Gastrocnemius medialis (tissue), 4 donors: ENCODE results near the gene PPCDC.
"Not testable (repeated sequence)": the region's sequence is repeated elsewhere in the genome, so short reads cannot be mapped to it uniquely, and the experiment has no call there.

Source experiments
- POLR2A ChIP-seq, 2 donors: fragments of 450-650 bp; IDR thresholded peaks; one replicate each; pipeline ENCODE4 v1.6.1; 2017; ENCODE audit warnings: antibody characterized with exemption in 2 of 2, mild to moderate bottlenecking in 2 of 2, moderate library complexity in 2 of 2
- TF ChIP-seq, protein P1 (sequence below), 5 experiments: fragments of 450-650 bp in 3 of 5; fragments of 200-600 bp in 2 of 5; sonication (generic) in 2 of 5; IDR thresholded peaks in 4 of 5; conservative IDR thresholded peaks in 1 of 5; 1 replicate in 4 of 5; 2 replicates in 1 of 5; pipeline ENCODE4 v1.5.1; 2016 to 2019; ENCODE audit warnings: antibody characterized with exemption in 5 of 5, mild to moderate bottlenecking in 3 of 5, moderate library complexity in 3 of 5

DNA sequence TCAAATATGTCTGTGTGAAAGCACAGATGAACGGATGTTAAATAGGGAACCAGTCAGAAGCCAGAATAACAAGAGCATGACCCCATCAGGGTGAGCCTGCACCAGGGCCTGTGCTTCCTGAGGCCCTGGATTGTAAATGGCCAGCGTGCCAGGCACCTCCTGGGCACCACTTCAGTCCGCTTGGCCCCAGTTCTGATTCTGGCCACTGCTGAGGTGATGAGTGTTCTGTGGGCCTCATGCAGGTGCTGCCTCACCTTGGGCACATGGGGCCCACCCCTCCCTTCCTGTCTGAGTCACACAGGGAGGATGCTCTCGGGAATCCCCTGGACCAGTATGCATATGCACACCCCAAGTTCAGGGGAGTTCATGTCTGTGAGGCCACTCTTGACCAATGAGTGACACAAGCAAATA, 54.2 kb downstream of the PPCDC start:
- not testable (repeated sequence) for TF ChIP-seq POLR2A (IDR thresholded peaks at IDR 0.05)
- TF ChIP-seq, protein P1, sequence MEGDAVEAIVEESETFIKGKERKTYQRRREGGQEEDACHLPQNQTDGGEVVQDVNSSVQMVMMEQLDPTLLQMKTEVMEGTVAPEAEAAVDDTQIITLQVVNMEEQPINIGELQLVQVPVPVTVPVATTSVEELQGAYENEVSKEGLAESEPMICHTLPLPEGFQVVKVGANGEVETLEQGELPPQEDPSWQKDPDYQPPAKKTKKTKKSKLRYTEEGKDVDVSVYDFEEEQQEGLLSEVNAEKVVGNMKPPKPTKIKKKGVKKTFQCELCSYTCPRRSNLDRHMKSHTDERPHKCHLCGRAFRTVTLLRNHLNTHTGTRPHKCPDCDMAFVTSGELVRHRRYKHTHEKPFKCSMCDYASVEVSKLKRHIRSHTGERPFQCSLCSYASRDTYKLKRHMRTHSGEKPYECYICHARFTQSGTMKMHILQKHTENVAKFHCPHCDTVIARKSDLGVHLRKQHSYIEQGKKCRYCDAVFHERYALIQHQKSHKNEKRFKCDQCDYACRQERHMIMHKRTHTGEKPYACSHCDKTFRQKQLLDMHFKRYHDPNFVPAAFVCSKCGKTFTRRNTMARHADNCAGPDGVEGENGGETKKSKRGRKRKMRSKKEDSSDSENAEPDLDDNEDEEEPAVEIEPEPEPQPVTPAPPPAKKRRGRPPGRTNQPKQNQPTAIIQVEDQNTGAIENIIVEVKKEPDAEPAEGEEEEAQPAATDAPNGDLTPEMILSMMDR (IDR thresholded peaks at IDR 0.05 in 4 of 5, conservative IDR thresholded peaks at IDR 0.05 in 1 of 5), result not testable (repeated sequence)
